ENCODE measurements around the gene LGI4.
"Not testable (repeated sequence)": the region's sequence is repeated elsewhere in the genome, so short reads cannot be mapped to it uniquely, and the experiment has no call there.

DNA sequence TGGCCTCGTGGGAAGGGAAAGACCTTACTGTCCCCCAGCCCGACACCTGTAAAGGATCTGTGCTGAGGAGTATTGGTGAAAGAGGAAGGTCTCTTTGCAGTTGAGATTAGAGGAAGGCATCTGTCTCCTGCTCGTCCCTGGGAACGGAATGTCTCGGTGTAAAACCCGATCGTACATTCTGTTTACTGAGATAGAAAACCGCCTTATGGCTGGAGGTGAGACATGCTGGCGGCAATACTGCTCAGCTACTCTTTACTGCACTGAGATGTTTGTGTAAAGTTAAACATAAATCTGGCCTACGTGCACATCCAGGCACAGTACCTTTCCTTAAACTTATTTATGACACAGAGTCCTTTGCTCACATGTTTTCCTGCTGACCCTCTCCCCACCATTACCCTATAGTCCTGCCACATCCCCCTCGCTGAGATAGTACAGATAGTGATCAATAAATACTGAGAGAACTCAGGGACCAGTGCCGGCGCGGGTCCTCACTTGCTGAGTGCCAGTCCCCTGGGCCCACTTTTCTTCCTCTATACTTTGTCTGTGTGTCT is 5.1 kb downstream of the LGI4 start:
- TF ChIP-seq, protein P1, sequence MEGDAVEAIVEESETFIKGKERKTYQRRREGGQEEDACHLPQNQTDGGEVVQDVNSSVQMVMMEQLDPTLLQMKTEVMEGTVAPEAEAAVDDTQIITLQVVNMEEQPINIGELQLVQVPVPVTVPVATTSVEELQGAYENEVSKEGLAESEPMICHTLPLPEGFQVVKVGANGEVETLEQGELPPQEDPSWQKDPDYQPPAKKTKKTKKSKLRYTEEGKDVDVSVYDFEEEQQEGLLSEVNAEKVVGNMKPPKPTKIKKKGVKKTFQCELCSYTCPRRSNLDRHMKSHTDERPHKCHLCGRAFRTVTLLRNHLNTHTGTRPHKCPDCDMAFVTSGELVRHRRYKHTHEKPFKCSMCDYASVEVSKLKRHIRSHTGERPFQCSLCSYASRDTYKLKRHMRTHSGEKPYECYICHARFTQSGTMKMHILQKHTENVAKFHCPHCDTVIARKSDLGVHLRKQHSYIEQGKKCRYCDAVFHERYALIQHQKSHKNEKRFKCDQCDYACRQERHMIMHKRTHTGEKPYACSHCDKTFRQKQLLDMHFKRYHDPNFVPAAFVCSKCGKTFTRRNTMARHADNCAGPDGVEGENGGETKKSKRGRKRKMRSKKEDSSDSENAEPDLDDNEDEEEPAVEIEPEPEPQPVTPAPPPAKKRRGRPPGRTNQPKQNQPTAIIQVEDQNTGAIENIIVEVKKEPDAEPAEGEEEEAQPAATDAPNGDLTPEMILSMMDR (IDR thresholded peaks at IDR 0.05 in 2 of 3, conservative IDR thresholded peaks at IDR 0.05 in 1 of 3; ENCODE audit: borderline replicate concordance in 1 of 3, insufficient read depth in 1 of 3, low read depth in 2 of 3, low read length in 2 of 3) = not testable (repeated sequence)
- TF ChIP-seq POLR2A (IDR thresholded peaks at IDR 0.05; ENCODE audit: borderline replicate concordance, extremely low read depth, insufficient read depth, insufficient read length); YY1 (IDR thresholded peaks at IDR 0.05; ENCODE audit: extremely low read depth, insufficient replicate concordance, low read depth, low read length); CEBPB (IDR thresholded peaks at IDR 0.05; ENCODE audit: low read depth); CBX3 (IDR thresholded peaks at IDR 0.05; ENCODE audit: low read depth): not testable (repeated sequence)
